H9 (cell line): ENCODE data around the gene UQCR11. TPM values are rescaled to one million over a fixed set of nuclear protein-coding genes. Genes with fewer than 3 reads are reported as not detected.

ENCODE experiments used
- DNase-seq: peaks from one replicate; pipeline ENCODE4 v3.0.0-alpha.2; 2017
- H2AFZ ChIP-seq: one replicate; pipeline ENCODE4 v1.6.1; 2013; ENCODE audit warnings: mild to moderate bottlenecking, low read length, control low read depth, moderate library complexity
- H2AK5ac ChIP-seq: 2 replicates; pipeline ENCODE4 v1.6.1; 2013; ENCODE audit warnings: low read length, control low read depth, mixed read lengths; ENCODE audit not compliant: insufficient read length
- H2BK120ac ChIP-seq: one replicate; pipeline ENCODE4 v1.6.1; 2013; ENCODE audit warnings: low read depth, mild to moderate bottlenecking, low read length, control low read depth, inconsistent platforms; ENCODE audit not compliant: poor library complexity, severe bottlenecking
- H2BK12ac ChIP-seq: 2 replicates; pipeline ENCODE4 v1.6.1; 2013; ENCODE audit warnings: low read length, control low read depth, mixed read lengths, low read depth; ENCODE audit not compliant: insufficient read length
- H2BK15ac ChIP-seq: 2 replicates; pipeline ENCODE4 v1.6.1; 2013; ENCODE audit warnings: low read depth, low read length, control low read depth
- H2BK20ac ChIP-seq: one replicate; pipeline ENCODE4 v1.6.1; 2013; ENCODE audit warnings: low read depth, mild to moderate bottlenecking, low read length, control low read depth, inconsistent platforms; ENCODE audit not compliant: poor library complexity, severe bottlenecking
- H2BK5ac ChIP-seq: 2 replicates; pipeline ENCODE4 v1.6.1; 2013; ENCODE audit warnings: low read length, control low read depth, mixed read lengths; ENCODE audit not compliant: insufficient read length
- H3K14ac ChIP-seq: 2 replicates; pipeline ENCODE4 v1.6.1; 2013; ENCODE audit warnings: low read length, control low read depth; ENCODE audit not compliant: insufficient read depth
- H3K18ac ChIP-seq: 2 replicates; pipeline ENCODE4 v1.6.1; 2013; ENCODE audit warnings: low read depth, mild to moderate bottlenecking, mixed read lengths, low read length, control low read depth; ENCODE audit not compliant: insufficient read length
- H3K23ac ChIP-seq: 2 replicates; pipeline ENCODE4 v1.6.1; 2013; ENCODE audit warnings: low read length, control low read depth, mixed read lengths, low read depth; ENCODE audit not compliant: insufficient read length
- H3K23me2 ChIP-seq: 2 replicates; pipeline ENCODE4 v1.6.1; 2013; ENCODE audit warnings: low read depth, mild to moderate bottlenecking, mixed read lengths, low read length, control low read depth; ENCODE audit not compliant: insufficient read length, poor library complexity, severe bottlenecking
- H3K27ac ChIP-seq: 2 replicates; pipeline ENCODE4 v1.5.1; 2013; ENCODE audit warnings: low read length, control low read depth, mixed read lengths, low read depth; ENCODE audit not compliant: insufficient read length
- H3K27me3 ChIP-seq: 2 replicates; pipeline ENCODE4 v1.6.1; 2013; ENCODE audit warnings: low read length, control low read depth, inconsistent platforms; ENCODE audit not compliant: insufficient read depth
- H3K4ac ChIP-seq: 2 replicates; pipeline ENCODE4 v1.6.1; 2013; ENCODE audit warnings: low read depth, mild to moderate bottlenecking, control low read depth, inconsistent platforms, low read length, moderate library complexity
- H3K4me1 ChIP-seq: 2 replicates; pipeline ENCODE4 v1.6.1; 2013; ENCODE audit warnings: low read length, control low read depth, inconsistent platforms; ENCODE audit not compliant: insufficient read depth
- H3K4me2 ChIP-seq: 2 replicates; pipeline ENCODE4 v1.6.1; 2013; ENCODE audit warnings: low read length, control low read depth, mixed read lengths; ENCODE audit not compliant: insufficient read length, insufficient read depth
- H3K56ac ChIP-seq: 2 replicates; pipeline ENCODE4 v1.6.1; 2013; ENCODE audit warnings: low read depth, mild to moderate bottlenecking, mixed read lengths, low read length, control low read depth; ENCODE audit not compliant: insufficient read length
- H3K79me1 ChIP-seq: 2 replicates; pipeline ENCODE4 v1.6.1; 2013; ENCODE audit warnings: low read depth, mild to moderate bottlenecking, moderate library complexity, low read length, control low read depth, inconsistent platforms; ENCODE audit not compliant: insufficient read depth, poor library complexity, severe bottlenecking
- H3K79me2 ChIP-seq: 2 replicates; pipeline ENCODE4 v1.6.1; 2013; ENCODE audit warnings: low read length, control low read depth, inconsistent platforms; ENCODE audit not compliant: insufficient read depth
- H3K9ac ChIP-seq: 2 replicates; pipeline ENCODE4 v1.6.1; 2013; ENCODE audit warnings: low read length, control low read depth, mixed read lengths; ENCODE audit not compliant: insufficient read length; ENCODE audit errors: extremely low read depth
- H3K9me3 ChIP-seq: one replicate; pipeline ENCODE4 v1.6.1; 2013; ENCODE audit warnings: low read depth, low read length, inconsistent platforms; ENCODE audit not compliant: control insufficient read depth
- H3T11ph ChIP-seq: one replicate; pipeline ENCODE4 v1.6.1; 2013; ENCODE audit warnings: mild to moderate bottlenecking, low read length, control low read depth, inconsistent platforms
- H4K20me1 ChIP-seq: one replicate; pipeline ENCODE4 v1.6.1; 2013; ENCODE audit not compliant: control insufficient read depth, insufficient read length, insufficient read depth
- H4K5ac ChIP-seq: 2 replicates; pipeline ENCODE4 v1.6.1; 2013; ENCODE audit warnings: low read depth, mild to moderate bottlenecking, mixed read lengths, low read length, control low read depth; ENCODE audit not compliant: insufficient read length
- H4K8ac ChIP-seq: replicated peaks from 2 replicates; pipeline ENCODE4 v1.6.1; 2013; ENCODE audit warnings: low read length, control low read depth, mixed read lengths, low read depth; ENCODE audit not compliant: insufficient read length
- H4K91ac ChIP-seq: 2 replicates; pipeline ENCODE4 v1.6.1; 2013; ENCODE audit warnings: low read depth, mild to moderate bottlenecking, moderate library complexity, mixed read lengths, low read length, control low read depth; ENCODE audit not compliant: insufficient read length
- H3K27ac Mint-ChIP-seq, 3 experiments: 2 replicates in 2 of 3; 3 replicates in 1 of 3; pipeline ENCODE4 v1.8.0; 2020 to 2021; ENCODE audit warnings: mixed read lengths in 3 of 3, mild to moderate bottlenecking in 1 of 3, moderate library complexity in 1 of 3
- H3K27me3 Mint-ChIP-seq: 2 replicates; pipeline ENCODE4 v1.8.0; 2021; ENCODE audit warnings: low read depth, mild to moderate bottlenecking, moderate library complexity, mixed read lengths
- H3K36me3 Mint-ChIP-seq, 3 experiments: 2 replicates in 2 of 3; 3 replicates in 1 of 3; pipeline ENCODE4 v1.8.0; 2020 to 2021; ENCODE audit warnings: low read depth in 3 of 3, mixed read lengths in 3 of 3; ENCODE audit not compliant: insufficient read depth in 1 of 3
- H3K4me1 Mint-ChIP-seq, 2 experiments: 2 replicates each; pipeline ENCODE4 v1.8.0; 2020; ENCODE audit warnings: mixed read lengths in 2 of 2
- H3K4me3 Mint-ChIP-seq, 2 experiments: 2 replicates in 1 of 2; 3 replicates in 1 of 2; pipeline ENCODE4 v1.8.0; 2020 to 2021; ENCODE audit warnings: mild to moderate bottlenecking in 2 of 2, mixed read lengths in 2 of 2, moderate library complexity in 1 of 2
- H3K9me3 Mint-ChIP-seq, 2 experiments: 2 replicates in 1 of 2; 3 replicates in 1 of 2; pipeline ENCODE4 v1.8.0; 2020; ENCODE audit warnings: mild to moderate bottlenecking in 2 of 2, mixed read lengths in 2 of 2, moderate library complexity in 1 of 2
- WGBS: extraction: QIAGEN DNeasy Blood & Tissue Kit; methylation state at CpG from one replicate; pipeline ENCODE4 v1.1.7; 2013; ENCODE audit warnings: missing lambda C conversion rate, low lambda C conversion rate, mixed read lengths; ENCODE audit not compliant: insufficient read length; ENCODE audit errors: extremely low coverage; 5-methylcytosine and 5-hydroxymethylcytosine counted together
- total RNA-seq: library from RNA; stranded (reverse); gene quantifications from 2 replicates; pipeline ENCODE4 v1.2.1, GENCODE V29; 2021
- TF ChIP-seq, protein P1 (sequence below): fragments of 200-600 bp; sonication (generic); conservative IDR thresholded peaks from 3 replicates; pipeline ENCODE4 v1.8.0; 2021; ENCODE audit warnings: antibody characterized with exemption, mild to moderate bottlenecking

Gene UQCR11
- total RNA-seq, 1 experiment from 2014 or later: 174 TPM

DNA sequence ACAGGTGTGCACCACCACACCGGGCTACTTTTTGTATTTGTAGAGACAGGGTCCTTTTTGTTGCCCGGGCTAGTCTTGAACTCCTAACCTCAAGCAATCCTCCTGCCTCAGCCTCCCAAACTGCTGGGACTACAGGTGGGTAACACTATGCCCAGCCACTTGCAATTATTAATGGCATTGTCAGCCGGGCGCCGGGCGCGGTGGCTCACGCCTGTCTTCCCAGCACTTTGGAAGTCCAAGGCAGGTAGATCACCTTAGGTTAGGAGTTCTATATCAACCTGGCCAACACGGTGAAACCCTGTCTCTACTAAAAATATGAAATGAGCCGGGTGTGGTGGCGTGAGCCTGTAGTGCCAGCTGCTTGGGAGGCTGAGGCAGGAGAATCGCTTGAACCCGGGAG is 34.4 kb downstream of the UQCR11 start:
- Histone ChIP-seq H4K8ac (no peak overlapping the region), H3K4me2 (no peak overlapping the region), H3K27me3 (no peaks in the 10 kb centered on the region; the same call in 1 of the 2 replicates), H4K20me1 (no peaks in the 10 kb centered on the region), H2BK5ac (no peak overlapping the region), H3K9me3 (no peaks in the 10 kb centered on the region), H2BK15ac (no peak overlapping the region), H2BK12ac (no peak overlapping the region), H4K5ac (no peak overlapping the region), H3K23me2 (no peaks in the 10 kb centered on the region), H2AFZ (no peak overlapping the region), H3K4ac (no peak overlapping the region), H3K79me2 (peaks cover 4% of the 10 kb centered on the region; the same call in 1 of the 2 replicates), H3K27ac (no peak overlapping the region), H3T11ph (no peak overlapping the region), H3K56ac (no peak overlapping the region), H2BK120ac (no peak overlapping the region), H3K79me1 (no peaks in the 10 kb centered on the region), H3K4me1 (no peaks in the 10 kb centered on the region), H4K91ac (no peak overlapping the region), H3K23ac (no peak overlapping the region), H2BK20ac (no peak overlapping the region), H3K14ac (no peak overlapping the region), H3K18ac (no peak overlapping the region), H2AK5ac (no peak overlapping the region), H3K9ac (no peak overlapping the region)
- peaks cover 0 to 6% (median 0%) of the 10 kb centered on the region in 3 experiments; a peak in 2 of 7 replicates for H3K36me3 Mint-ChIP-seq
- H3K4me1 Mint-ChIP-seq: peaks cover 2 to 9% of the 10 kb centered on the region in 2 experiments; a peak in 3 of 4 replicates
- H3K27me3 Mint-ChIP-seq: peaks cover 38% of the 10 kb centered on the region
- no CpG with 5 or more reads among the region's 13 CpGs for WGBS
- peaks cover 2 to 3% of the 10 kb centered on the region in 2 experiments; a peak in 2 of 5 replicates for H3K9me3 Mint-ChIP-seq
- no peak overlapping the region for H3K4me3 Mint-ChIP-seq
- TF ChIP-seq, protein P1, sequence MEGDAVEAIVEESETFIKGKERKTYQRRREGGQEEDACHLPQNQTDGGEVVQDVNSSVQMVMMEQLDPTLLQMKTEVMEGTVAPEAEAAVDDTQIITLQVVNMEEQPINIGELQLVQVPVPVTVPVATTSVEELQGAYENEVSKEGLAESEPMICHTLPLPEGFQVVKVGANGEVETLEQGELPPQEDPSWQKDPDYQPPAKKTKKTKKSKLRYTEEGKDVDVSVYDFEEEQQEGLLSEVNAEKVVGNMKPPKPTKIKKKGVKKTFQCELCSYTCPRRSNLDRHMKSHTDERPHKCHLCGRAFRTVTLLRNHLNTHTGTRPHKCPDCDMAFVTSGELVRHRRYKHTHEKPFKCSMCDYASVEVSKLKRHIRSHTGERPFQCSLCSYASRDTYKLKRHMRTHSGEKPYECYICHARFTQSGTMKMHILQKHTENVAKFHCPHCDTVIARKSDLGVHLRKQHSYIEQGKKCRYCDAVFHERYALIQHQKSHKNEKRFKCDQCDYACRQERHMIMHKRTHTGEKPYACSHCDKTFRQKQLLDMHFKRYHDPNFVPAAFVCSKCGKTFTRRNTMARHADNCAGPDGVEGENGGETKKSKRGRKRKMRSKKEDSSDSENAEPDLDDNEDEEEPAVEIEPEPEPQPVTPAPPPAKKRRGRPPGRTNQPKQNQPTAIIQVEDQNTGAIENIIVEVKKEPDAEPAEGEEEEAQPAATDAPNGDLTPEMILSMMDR: no peak
- no peak for DNase-seq
- no peak overlapping the region; a peak in 1 of 7 replicates for H3K27ac Mint-ChIP-seq
